K562 (cell line): ENCODE measurements around the gene PIK3R1. TPM values are rescaled to one million over a fixed set of nuclear protein-coding genes. Genes with fewer than 3 reads are reported as not detected.

Source experiments
- ATAC-seq: fragments of 200-7000 bp; cut with Tn5 transposase; 3 replicates; pipeline ENCODE4 v1.9.1; 2020; ENCODE audit warnings: moderate library complexity
- BruUV-seq: library from RNA; stranded (reverse); fragments of 400-500 nt; replicated peaks from 2 replicates; lab custom pipeline; 2021; lab: Mats Ljungman, UMichigan
- CTCF ChIA-PET: fragments of 300-600 bp; formaldehyde crosslinking; extraction: SDS; loops from one replicate; lab custom pipeline; 2021; ENCODE audit warnings: low intra/inter-chr PET ratio; lab: Yijun Ruan, JAX
- POLR2A ChIA-PET: fragments of 300-600, 350-650 bp; sonication (Branson Sonifier 250); formaldehyde crosslinking; extraction: SDS; loops from one replicate; lab custom pipeline; 2021; ENCODE audit warnings: antibody characterized with exemption, inconsistent platforms; lab: Yijun Ruan, JAX
- DNase-seq, 4 experiments: peaks; one replicate each; pipeline versions ENCODE4 v3.0.0 to v3.0.0-alpha.2; 2011 to 2018; ENCODE audit warnings: low spot score in 3 of 4, mixed read lengths in 3 of 4; ENCODE audit errors: extremely low read depth in 1 of 4
- FAIRE-seq: peaks from 2 replicates; lab custom pipeline; 2011; peaks lifted over from hg19 to GRCh38; lab: Jason Lieb, UNC
- H2AFZ ChIP-seq: 2 replicates; pipeline ENCODE4 v1.6.0; 2011; ENCODE audit warnings: low read depth, low read length, control low read depth, inconsistent platforms
- H3K27ac ChIP-seq: fragments of 200-600 bp; 3 replicates; pipeline ENCODE4 v1.8.0; 2011; ENCODE audit warnings: low read depth, mild to moderate bottlenecking, control low read depth, inconsistent platforms, low read length, moderate library complexity, mixed read lengths; ENCODE audit errors: extremely low read depth
- H3K27me3 ChIP-seq, 2 experiments: fragments of 300-600 bp in 1 of 2; 2 replicates in 1 of 2; 3 replicates in 1 of 2; pipeline versions ENCODE4 v1.6.0 to v1.8.0; 2011; ENCODE audit warnings: inconsistent platforms in 2 of 2, low read length in 2 of 2, mild to moderate bottlenecking in 1 of 2, mixed read lengths in 1 of 2, moderate library complexity in 1 of 2; ENCODE audit not compliant: control insufficient read depth in 2 of 2, insufficient read depth in 2 of 2
- H3K36me3 ChIP-seq: fragments of 300-600 bp; 3 replicates; pipeline ENCODE4 v1.8.0; 2011; ENCODE audit warnings: mild to moderate bottlenecking, low read length, inconsistent platforms; ENCODE audit not compliant: control insufficient read depth, insufficient read depth
- H3K4me1 ChIP-seq, 2 experiments: fragments of 200-600 bp in 1 of 2; replicated peaks in 1 of 2; 2 replicates in 1 of 2; 3 replicates in 1 of 2; pipeline versions ENCODE4 v1.5.1 to v1.8.0; 2011; ENCODE audit warnings: inconsistent platforms in 2 of 2, low read length in 2 of 2, mild to moderate bottlenecking in 1 of 2, mixed read lengths in 1 of 2, moderate library complexity in 1 of 2; ENCODE audit not compliant: control insufficient read depth in 2 of 2, insufficient read depth in 2 of 2
- H3K4me2 ChIP-seq: 2 replicates; pipeline ENCODE4 v1.6.1; 2011; ENCODE audit warnings: low read length, control low read depth, inconsistent platforms, mixed read lengths; ENCODE audit not compliant: insufficient read depth
- H3K4me3 ChIP-seq: fragments of 200-600 bp; sonication (generic), shearing (Covaris generic); 2 replicates; pipeline ENCODE4 v1.5.1; 2016; ENCODE audit warnings: control low read depth, inconsistent platforms
- H3K79me2 ChIP-seq: fragments of 200-600 bp; 3 replicates; pipeline ENCODE4 v1.8.0; 2011; ENCODE audit warnings: low read length, inconsistent platforms; ENCODE audit not compliant: control insufficient read depth, insufficient read depth
- H3K9ac ChIP-seq, 2 experiments: 2 replicates each; pipeline versions ENCODE4 v1.6.0 to v1.6.1; 2011; ENCODE audit warnings: low read depth in 2 of 2, low read length in 2 of 2, control low read depth in 1 of 2, inconsistent platforms in 1 of 2, mild to moderate bottlenecking in 1 of 2, mixed read lengths in 1 of 2; ENCODE audit not compliant: insufficient read depth in 1 of 2
- H3K9me1 ChIP-seq: one replicate; pipeline ENCODE4 v1.6.0; 2011; ENCODE audit warnings: inconsistent platforms, mild to moderate bottlenecking, low read length, moderate library complexity; ENCODE audit not compliant: control insufficient read depth, insufficient read depth
- H3K9me3 ChIP-seq: replicated peaks from 2 replicates; pipeline ENCODE4 v1.5.1; 2011; ENCODE audit warnings: low read depth, low read length, inconsistent platforms; ENCODE audit not compliant: control insufficient read depth, insufficient read depth
- H4K20me1 ChIP-seq: replicated peaks from 2 replicates; pipeline ENCODE4 v1.6.1; 2011; ENCODE audit warnings: low read length, inconsistent platforms, mixed read lengths; ENCODE audit not compliant: control insufficient read depth, insufficient read depth
- ARID1B ChIP-seq: fragments of 450-650 bp; IDR thresholded peaks from 2 replicates; pipeline ENCODE4 v1.6.1; 2016; ENCODE audit warnings: antibody characterized with exemption, mild to moderate bottlenecking, inconsistent platforms
- ARID3B ChIP-seq: fragments of 250-450 bp; sonication (Bioruptor Pico); IDR thresholded peaks from 2 replicates; pipeline ENCODE4 v1.4.0; 2020; ENCODE audit warnings: borderline replicate concordance
- CBFA2T3 ChIP-seq: fragments of 450-650 bp; IDR thresholded peaks from 2 replicates; pipeline ENCODE4 v1.6.1; 2017
- E4F1 ChIP-seq: fragments of 250-450 bp; sonication (Bioruptor Pico); IDR thresholded peaks from 2 replicates; pipeline ENCODE4 v1.5.0; 2021; ENCODE audit warnings: mild to moderate bottlenecking, borderline replicate concordance
- ELF1 ChIP-seq: fragments of 200-800 bp; sonication (Bioruptor generic); IDR thresholded peaks from 2 replicates; pipeline ENCODE4 v1.6.1; 2016; ENCODE audit warnings: missing genetic modification characterization, missing compliant biosample characterization
- FOXA3 ChIP-seq, 2 experiments: fragments of 450-650 bp in 1 of 2; sonication (generic) in 1 of 2; formaldehyde crosslinking; IDR thresholded peaks in 1 of 2; conservative IDR thresholded peaks in 1 of 2; 2 replicates each; pipeline versions ENCODE4 v1.4.0 to v1.8.0; 2020 to 2022; ENCODE audit warnings: mild to moderate bottlenecking in 2 of 2, missing genetic modification reagents in 1 of 2
- HES1 ChIP-seq: fragments of 450-650 bp; IDR thresholded peaks from 2 replicates; pipeline ENCODE4 v1.6.1; 2016; ENCODE audit warnings: low read depth, mild to moderate bottlenecking, moderate library complexity
- KAT8 ChIP-seq: fragments of 450-650 bp; IDR thresholded peaks from 2 replicates; pipeline ENCODE4 v1.6.1; 2016; ENCODE audit warnings: low read depth, mild to moderate bottlenecking
- KHSRP ChIP-seq: fragments of 450-650 bp; IDR thresholded peaks from 2 replicates; pipeline ENCODE4 v1.6.1; 2017
- NCOA2 ChIP-seq, 2 experiments: fragments of 450-650 bp; IDR thresholded peaks; 2 replicates each; pipeline ENCODE4 v1.6.1; 2018; ENCODE audit warnings: mild to moderate bottlenecking in 2 of 2, moderate library complexity in 1 of 2; ENCODE audit not compliant: partially characterized antibody in 2 of 2
- NR2C2 ChIP-seq, 2 experiments: fragments of 200-800 bp in 1 of 2; sonication (Bioruptor generic) in 1 of 2; sonication (generic) in 1 of 2; formaldehyde crosslinking in 1 of 2; IDR thresholded peaks; 2 replicates each; pipeline versions ENCODE4 v1.6.1 to v1.8.0; 2016 to 2022; ENCODE audit warnings: mild to moderate bottlenecking in 1 of 2, missing compliant biosample characterization in 1 of 2, missing genetic modification characterization in 1 of 2, missing genetic modification reagents in 1 of 2
- ZBTB17 ChIP-seq: fragments of 450-650 bp; formaldehyde crosslinking; IDR thresholded peaks from 2 replicates; pipeline ENCODE4 v1.4.0; 2020; ENCODE audit warnings: mild to moderate bottlenecking
- ZNF184 ChIP-seq: sonication (generic); formaldehyde crosslinking; IDR thresholded peaks from 2 replicates; pipeline ENCODE4 v1.5.0; 2020; ENCODE audit warnings: missing genetic modification reagents
- ZNF707 ChIP-seq: fragments of 250-450 bp; sonication (Bioruptor Pico); conservative IDR thresholded peaks from 2 replicates; pipeline ENCODE4 v1.8.0; 2022; ENCODE audit warnings: inconsistent platforms, mild to moderate bottlenecking, moderate library complexity
- WGBS: fragments of 100-300 bp; shearing (Covaris generic); methylation state at CpG from one replicate; pipeline ENCODE4 v1.1.6; 2016; ENCODE audit warnings: low coverage, mixed read lengths; ENCODE audit not compliant: insufficient coverage; ENCODE audit errors: missing lambda C conversion rate; 5-methylcytosine and 5-hydroxymethylcytosine counted together
- in situ Hi-C: fragments of 300-500 bp; cut with MboI; formaldehyde crosslinking; loops from 4 replicates; pipeline ENCODE4 v1.15.0; 2018; ENCODE audit warnings: inconsistent platforms, mixed read lengths
- intact Hi-C: fragments of 100-400 bp; cut with micrococcal nuclease; formaldehyde crosslinking; loops from 2 replicates; pipeline ENCODE4 v1.14.2; 2022
- polyA plus RNA-seq, 8 experiments: library from polyadenylated mRNA; depleted of rRNA in 4 of 8; stranded (reverse) in 5 of 8; unstranded in 3 of 8; fragments of >200 nt; fragmentation: Nextera tagmentation in 2 of 8; fragmentation: Illumina TruSeq in 1 of 8; extraction: Ambion mirVana in 2 of 8; extraction: Trizol in 1 of 8; gene quantifications; 2 replicates each; pipeline versions ENCODE4 v1.2.1 to v1.2.3, GENCODE V29; 2011 to 2014; ENCODE audit warnings: inconsistent platforms in 1 of 8, missing spikeins in 1 of 8
- total RNA-seq, 7 experiments: library from RNA; depleted of rRNA in 6 of 7; stranded (reverse); fragments of >200 nt in 6 of 7; fragmentation: Illumina TruSeq in 2 of 7; extraction: Trizol in 2 of 7; gene quantifications; 2 replicates each; pipeline versions ENCODE4 v1.2.1 to v1.2.3, GENCODE V29; 2011 to 2021; ENCODE audit warnings: low replicate concordance in 1 of 7

The PIK3R1 gene
- total and polyA plus RNA-seq, 9 of the 15 experiments (the other 6 are each of a cell fraction or from before 2014, with no cell fraction given) = 1.1 to 9.7 (median 4.8) TPM

- TF ChIP-seq E4F1 (CRISPR knock-in tag) = no peak
Measured at GRCh38 chr5:68299105-68299504, 83.5 kb downstream of the PIK3R1 start (continued).

GRCh38 chr5:68299575-68299974 is 84.0 kb downstream of the PIK3R1 start:
- Histone ChIP-seq H3K27ac (no peak overlapping the region), H2AFZ (no peak overlapping the region), H3K36me3 (peaks cover 18% of the 10 kb centered on the region), H3K79me2 (no peaks in the 10 kb centered on the region), H3K27me3 (no peaks in the 10 kb centered on the region), H3K9me3 (no peaks in the 10 kb centered on the region), H3K9me1 (no peaks in the 10 kb centered on the region), H4K20me1 (0 out of 2 replicates have a peak, but pooled peaks cover 3% of the 10 kb centered on the region), H3K4me1 (peaks cover 0 to 8% of the 10 kb centered on the region in 2 experiments; a peak in 2 of 5 replicates), H3K4me2 (no peak overlapping the region), H3K4me3 (no peak overlapping the region), H3K9ac (no peak overlapping the region)
- ATAC-seq = no peak
- no TSS peak for BruUV-seq
- peak; percentile 6 for FAIRE-seq
- in situ Hi-C loops = loop anchor here (25.0 kb wide), 1 partner anchor 663 kb away; no protein-coding TSS in a partner anchor
- DNase-seq = no peak
- WGBS = 75% methylated on average over 3 of the region's 3 CpGs
- intact Hi-C loops = no loop called here
- POLR2A ChIA-PET = interaction anchor here (0.6 kb wide), 2 partner anchors 93 to 263 kb away, joined by 3 read pairs; no protein-coding TSS in a partner anchor
- CTCF ChIA-PET = no interaction called here
- no peak for TF ChIP-seq KAT8
- no peak for TF ChIP-seq NR2C2 (CRISPR knock-in tag; IDR thresholded peaks at IDR 0.05)
- TF ChIP-seq NR2C2 (tag; IDR thresholded peaks at IDR 0.05) = no peak
- TF ChIP-seq CBFA2T3 = no peak
- TF ChIP-seq ZNF707 (CRISPR knock-in tag) = no peak
- TF ChIP-seq ZBTB17 (CRISPR knock-in tag) = no peak
- TF ChIP-seq ELF1 (tag) = no peak
- TF ChIP-seq FOXA3 (CRISPR knock-in tag; conservative IDR thresholded peaks at IDR 0.05 in 1 of 2, IDR thresholded peaks at IDR 0.05 in 1 of 2) = no peak
- no peak for TF ChIP-seq ZNF184 (CRISPR knock-in tag)
- TF ChIP-seq ARID1B = no peak
- TF ChIP-seq HES1 = no peak
- no peak for TF ChIP-seq KHSRP
- TF ChIP-seq NCOA2 (IDR thresholded peaks at IDR 0.05; ENCODE audit: partially characterized antibody in 2 of 2) = no peak
- no peak for TF ChIP-seq ARID3B (CRISPR knock-in tag)
